IPS-18a (cell line): ENCODE data around the gene NGEF.

Source experiments
- H3K27ac ChIP-seq: one replicate; pipeline ENCODE4 v1.5.1; 2013; ENCODE audit warnings: low read length
- H3K27me3 ChIP-seq: one replicate; pipeline ENCODE4 v1.6.1; 2013; ENCODE audit warnings: mild to moderate bottlenecking, low read length; ENCODE audit not compliant: control insufficient read depth, insufficient read depth
- H3K36me3 ChIP-seq: one replicate; pipeline ENCODE4 v1.6.1; 2013; ENCODE audit warnings: low read depth, low read length; ENCODE audit not compliant: control insufficient read depth
- H3K4me1 ChIP-seq: one replicate; pipeline ENCODE4 v1.6.1; 2013; ENCODE audit warnings: low read depth, low read length; ENCODE audit not compliant: control insufficient read depth
- H3K4me3 ChIP-seq: one replicate; pipeline ENCODE4 v1.5.1; 2013; ENCODE audit warnings: low read length
- H3K9ac ChIP-seq: one replicate; pipeline ENCODE4 v1.6.1; 2013; ENCODE audit warnings: mild to moderate bottlenecking, low read length, moderate library complexity
- H3K9me3 ChIP-seq: one replicate; pipeline ENCODE4 v1.6.1; 2013; ENCODE audit warnings: low read depth, low read length; ENCODE audit not compliant: control insufficient read depth

NGEF gene

DNA sequence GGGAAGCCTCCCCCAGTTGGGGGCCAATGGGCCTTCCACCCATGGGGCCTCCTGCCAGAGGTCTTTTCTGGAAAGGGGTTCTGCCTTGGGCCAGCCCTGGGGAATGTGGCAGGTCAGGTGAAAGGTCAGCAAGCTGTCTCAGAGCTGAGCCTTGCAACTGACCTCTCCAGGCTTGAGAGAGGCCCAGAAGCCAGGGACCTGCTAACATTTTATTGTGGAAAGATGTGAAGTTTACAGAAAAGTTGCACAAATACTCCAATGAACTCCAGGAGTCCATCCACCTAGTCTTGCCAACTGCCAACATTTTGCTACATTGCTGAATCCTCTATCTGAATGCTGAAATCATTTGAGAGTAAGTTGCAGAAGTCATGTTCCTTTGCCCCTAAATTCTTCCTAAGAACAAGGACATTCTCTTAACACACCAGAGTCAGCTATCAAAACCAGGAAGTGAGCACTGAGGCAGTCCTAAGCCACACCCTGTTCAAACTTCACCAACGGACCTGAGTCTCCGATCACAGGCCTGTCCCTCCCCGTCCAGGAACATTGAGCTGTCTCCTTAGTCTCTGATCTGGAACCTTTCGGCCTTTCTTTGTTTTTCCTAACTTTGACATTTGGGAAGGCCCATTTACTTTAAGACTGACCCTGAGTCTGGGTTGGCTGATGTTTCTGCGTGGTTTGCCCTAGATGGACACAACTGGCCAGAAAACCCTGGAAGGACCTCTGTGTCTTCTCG is 139.0 kb downstream of the NGEF start:
- H3K27ac ChIP-seq = no peak overlapping the region
- no peaks in the 10 kb centered on the region for H3K36me3 ChIP-seq
- H3K4me3 ChIP-seq = no peak overlapping the region
- peaks cover 33% of the 10 kb centered on the region for H3K27me3 ChIP-seq
- no peak overlapping the region for H3K9ac ChIP-seq
- H3K9me3 ChIP-seq = no peaks in the 10 kb centered on the region
- no peaks in the 10 kb centered on the region for H3K4me1 ChIP-seq

DNA sequence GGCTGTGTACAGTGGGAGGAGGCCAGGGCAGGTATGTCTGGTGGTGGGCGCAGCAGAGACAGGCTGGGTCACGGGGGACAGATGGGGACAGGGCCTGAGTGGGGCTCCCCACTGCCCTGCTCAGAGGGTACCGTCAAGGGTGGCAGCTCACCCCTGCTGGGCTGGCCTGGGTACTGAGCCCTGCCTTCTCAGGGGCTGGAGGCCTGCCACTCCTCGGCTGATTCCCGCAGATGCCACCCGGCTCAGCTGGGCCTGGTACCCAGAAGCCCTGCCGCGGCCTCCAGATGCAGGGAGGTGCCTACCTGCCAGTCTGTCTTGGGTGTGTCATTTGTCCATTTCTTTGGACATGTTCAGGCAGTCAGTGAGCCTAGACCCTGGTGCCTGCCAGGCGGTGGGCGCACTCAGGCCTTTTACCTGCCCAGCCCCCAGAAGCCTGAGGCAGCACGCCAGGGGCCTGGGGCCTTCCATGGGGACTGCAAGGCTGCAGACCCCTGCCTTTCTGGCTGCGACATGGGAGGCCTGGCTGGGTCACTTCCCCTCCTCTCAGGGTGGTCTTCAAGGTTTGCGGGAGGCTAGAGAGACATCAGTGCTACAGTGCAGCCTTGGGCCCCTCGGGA is 139.7 kb downstream of the NGEF start:
- no peaks in the 10 kb centered on the region for H3K36me3 ChIP-seq
- H3K9me3 ChIP-seq = no peaks in the 10 kb centered on the region

DNA sequence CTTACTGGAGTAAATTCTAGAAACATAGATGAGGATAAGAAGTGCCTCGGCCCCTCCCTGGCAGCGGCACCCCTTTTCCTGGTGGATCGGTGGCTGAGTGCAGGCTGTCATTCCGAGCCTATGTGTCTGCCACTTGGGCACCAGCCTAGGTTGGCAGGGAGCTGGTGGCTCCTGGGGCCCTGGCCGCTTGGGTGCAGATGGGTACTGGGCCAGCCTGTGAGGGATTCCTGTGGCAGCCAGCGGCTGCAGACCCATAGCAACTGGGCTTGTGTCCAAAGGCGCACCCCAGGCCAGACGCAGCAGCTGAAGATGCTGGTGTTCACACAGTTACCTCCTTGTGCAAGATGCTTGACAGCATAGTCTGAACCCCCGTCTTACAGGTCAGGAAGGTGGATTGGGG is 140.2 kb downstream of the NGEF start:
- no peaks in the 10 kb centered on the region for H3K36me3 ChIP-seq
- H3K4me1 ChIP-seq = no peaks in the 10 kb centered on the region
- no peak overlapping the region for H3K9ac ChIP-seq
- H3K27ac ChIP-seq = no peak overlapping the region
- no peak overlapping the region for H3K4me3 ChIP-seq
- no peaks in the 10 kb centered on the region for H3K9me3 ChIP-seq
- peaks cover 26% of the 10 kb centered on the region for H3K27me3 ChIP-seq

More for the DNA sequence above, 139.7 kb downstream of the NGEF start:
- Histone ChIP-seq H3K27me3 (peaks cover 32% of the 10 kb centered on the region), H3K9ac (no peak overlapping the region), H3K27ac (no peak overlapping the region), H3K4me3 (no peak overlapping the region), H3K4me1 (no peaks in the 10 kb centered on the region)

DNA sequence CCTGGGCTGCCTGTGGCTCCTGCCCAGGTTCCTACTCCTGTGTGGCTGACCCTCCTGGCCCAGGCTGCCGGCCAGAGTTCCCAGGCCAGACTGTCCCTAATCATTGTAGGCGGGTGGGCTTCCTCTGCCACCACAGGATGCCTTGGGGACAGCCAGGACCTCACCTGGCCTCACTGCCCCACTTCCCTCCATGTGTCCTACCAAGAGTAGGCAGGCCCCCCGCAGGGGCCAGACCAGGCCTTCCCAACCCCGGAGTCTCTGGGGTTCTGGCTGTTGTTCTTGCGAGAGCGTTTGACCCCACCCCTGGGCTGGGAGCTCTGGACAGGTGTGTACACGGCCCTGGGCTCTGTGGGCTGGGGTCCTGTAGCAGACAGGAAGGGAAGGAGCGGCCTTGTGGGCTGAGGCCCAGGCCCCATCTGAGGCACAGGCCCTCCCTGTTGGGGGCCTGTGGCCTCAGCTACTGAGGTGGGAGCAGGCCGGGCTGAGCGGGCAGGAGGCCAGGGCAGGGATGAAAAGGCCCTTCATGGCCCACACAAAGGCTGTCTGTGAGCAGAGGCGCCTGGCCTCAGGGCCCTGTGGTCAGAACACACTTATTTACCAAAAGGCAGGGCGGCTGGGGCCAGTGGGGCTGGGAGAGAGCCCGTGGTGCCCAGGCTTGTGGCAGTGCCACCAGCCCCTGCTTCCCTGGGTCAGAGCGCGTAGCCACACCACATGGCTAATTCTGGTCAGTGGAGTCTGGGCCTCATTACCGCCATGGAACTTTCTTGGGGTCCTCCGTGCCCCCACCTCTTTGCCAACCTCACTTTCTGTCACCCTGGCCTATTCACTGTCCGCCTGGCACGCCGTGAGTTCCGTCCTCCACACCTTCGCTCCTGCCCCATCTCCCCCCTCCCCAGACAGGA is 141.0 kb downstream of the NGEF start:
- peaks cover 19% of the 10 kb centered on the region for H3K27me3 ChIP-seq
- no peaks in the 10 kb centered on the region for H3K9me3 ChIP-seq
- H3K36me3 ChIP-seq = no peaks in the 10 kb centered on the region
- no peak overlapping the region for H3K9ac ChIP-seq
- no peak overlapping the region for H3K4me3 ChIP-seq
- H3K4me1 ChIP-seq = no peaks in the 10 kb centered on the region
- no peak overlapping the region for H3K27ac ChIP-seq

DNA sequence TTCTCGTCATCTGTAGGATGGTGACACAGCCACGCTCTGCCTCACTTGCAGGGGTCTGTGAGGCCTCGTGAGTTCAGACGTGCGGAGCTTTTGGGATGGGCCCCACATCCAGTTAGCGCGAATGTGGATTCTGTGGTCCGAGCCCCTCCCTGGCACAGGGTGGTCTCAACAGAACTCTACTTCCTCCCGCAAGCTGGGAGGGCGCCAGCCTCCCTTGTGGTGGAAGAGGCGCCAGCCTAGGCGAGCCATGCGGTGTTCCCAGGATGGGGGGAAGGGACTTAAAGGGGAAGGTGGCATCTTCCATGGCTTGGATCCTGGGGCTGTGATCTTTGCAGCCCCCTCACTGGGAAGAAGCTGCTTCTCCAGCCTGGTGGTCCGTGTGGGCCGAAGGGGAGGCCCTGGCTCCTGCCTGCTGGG is 141.6 kb downstream of the NGEF start:
- no peaks in the 10 kb centered on the region for H3K36me3 ChIP-seq
- no peak overlapping the region for H3K9ac ChIP-seq
- no peak overlapping the region for H3K4me3 ChIP-seq
- no peaks in the 10 kb centered on the region for H3K4me1 ChIP-seq
- H3K27ac ChIP-seq = no peak overlapping the region
- H3K27me3 ChIP-seq = peaks cover 12% of the 10 kb centered on the region
- no peaks in the 10 kb centered on the region for H3K9me3 ChIP-seq

DNA sequence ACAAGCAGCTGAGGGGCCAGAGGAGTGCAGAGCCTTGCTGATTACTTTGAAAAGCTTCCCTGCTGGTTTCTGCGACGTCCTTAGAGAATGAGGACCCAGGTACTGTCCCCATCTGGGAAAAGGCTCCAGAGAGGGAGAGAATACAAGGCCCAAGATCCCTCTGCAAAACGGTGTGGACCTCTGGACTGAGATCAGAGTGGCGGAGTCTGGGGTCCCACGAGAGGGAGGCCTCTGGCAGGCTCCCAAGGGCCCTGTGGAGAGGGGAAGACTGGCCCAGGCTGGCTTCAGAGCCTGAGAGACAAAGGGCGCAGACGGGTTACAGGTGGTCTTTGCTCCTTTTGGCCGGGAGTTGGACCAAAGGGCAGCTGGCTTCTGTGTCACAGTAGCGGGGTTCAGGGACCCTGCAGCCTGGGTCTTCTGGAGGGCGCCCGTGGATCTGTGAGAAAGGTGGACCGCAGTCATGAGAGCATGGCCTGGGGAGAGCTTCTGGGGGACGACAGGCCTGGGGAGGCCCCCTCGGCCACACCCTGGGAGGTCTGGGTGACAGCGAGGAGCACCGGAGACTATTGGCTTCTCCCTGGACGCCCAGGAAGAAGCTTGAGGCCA is 142.2 kb downstream of the NGEF start:
- H3K4me1 ChIP-seq = no peaks in the 10 kb centered on the region
- no peaks in the 10 kb centered on the region for H3K36me3 ChIP-seq
- H3K9me3 ChIP-seq = no peaks in the 10 kb centered on the region
- H3K27ac ChIP-seq = no peak overlapping the region
- peaks cover 8% of the 10 kb centered on the region for H3K27me3 ChIP-seq
- no peak overlapping the region for H3K4me3 ChIP-seq
- H3K9ac ChIP-seq = no peak overlapping the region

DNA sequence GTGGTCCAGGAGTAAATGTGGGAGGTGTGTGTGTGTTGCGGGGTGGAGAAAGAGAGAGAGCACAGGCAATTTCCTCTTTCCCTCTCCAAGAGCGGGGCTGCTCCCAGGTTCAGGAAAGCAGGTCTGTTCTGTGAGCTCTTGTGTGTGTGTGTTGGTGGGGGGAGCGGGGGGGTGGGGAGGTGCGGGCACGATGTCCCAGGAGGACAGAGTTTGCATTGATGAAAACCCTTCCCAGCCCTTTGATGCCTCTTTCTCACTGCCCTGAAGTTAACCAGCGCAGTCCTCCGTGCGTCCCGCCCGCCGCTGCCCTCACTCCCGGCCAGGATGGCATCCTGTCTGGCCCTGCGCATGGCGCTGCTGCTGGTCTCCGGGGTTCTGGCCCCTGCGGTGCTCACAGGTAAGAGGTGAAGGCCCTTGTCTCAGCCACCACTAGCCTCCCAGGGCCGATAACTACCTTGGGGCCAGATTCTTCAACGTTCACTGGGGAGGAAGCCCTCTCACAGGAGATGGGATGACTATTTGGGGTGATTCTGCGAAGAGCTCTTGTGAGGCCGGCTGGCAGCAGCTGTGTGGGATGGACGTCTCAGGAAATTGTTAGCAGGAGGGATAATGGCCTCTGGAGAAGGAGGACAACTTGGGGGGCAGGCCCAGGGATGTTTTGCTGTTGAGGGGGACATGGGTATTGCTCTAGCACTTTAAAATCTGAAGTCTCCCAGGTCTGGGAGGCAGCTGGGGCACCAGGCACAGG is 142.9 kb downstream of the NGEF start, which contains the start of gene SNORC:
TSS of gene SNORC (plus strand) at position 247 of the 748 bp plus-strand sequence. CDS start at position 325, 78 bp downstream.
- no peak within 1 kb of the TSS for H3K9ac ChIP-seq
- H3K9me3 ChIP-seq = no peaks in the 10 kb centered on the region
- H3K4me1 ChIP-seq = no peaks in the 10 kb centered on the region
- H3K27ac ChIP-seq = no peak within 1 kb of the TSS
- no peak within 1 kb of the TSS for H3K4me3 ChIP-seq
- peaks cover 2% of the 10 kb centered on the region for H3K27me3 ChIP-seq
- no peaks in the 10 kb centered on the region for H3K36me3 ChIP-seq

DNA sequence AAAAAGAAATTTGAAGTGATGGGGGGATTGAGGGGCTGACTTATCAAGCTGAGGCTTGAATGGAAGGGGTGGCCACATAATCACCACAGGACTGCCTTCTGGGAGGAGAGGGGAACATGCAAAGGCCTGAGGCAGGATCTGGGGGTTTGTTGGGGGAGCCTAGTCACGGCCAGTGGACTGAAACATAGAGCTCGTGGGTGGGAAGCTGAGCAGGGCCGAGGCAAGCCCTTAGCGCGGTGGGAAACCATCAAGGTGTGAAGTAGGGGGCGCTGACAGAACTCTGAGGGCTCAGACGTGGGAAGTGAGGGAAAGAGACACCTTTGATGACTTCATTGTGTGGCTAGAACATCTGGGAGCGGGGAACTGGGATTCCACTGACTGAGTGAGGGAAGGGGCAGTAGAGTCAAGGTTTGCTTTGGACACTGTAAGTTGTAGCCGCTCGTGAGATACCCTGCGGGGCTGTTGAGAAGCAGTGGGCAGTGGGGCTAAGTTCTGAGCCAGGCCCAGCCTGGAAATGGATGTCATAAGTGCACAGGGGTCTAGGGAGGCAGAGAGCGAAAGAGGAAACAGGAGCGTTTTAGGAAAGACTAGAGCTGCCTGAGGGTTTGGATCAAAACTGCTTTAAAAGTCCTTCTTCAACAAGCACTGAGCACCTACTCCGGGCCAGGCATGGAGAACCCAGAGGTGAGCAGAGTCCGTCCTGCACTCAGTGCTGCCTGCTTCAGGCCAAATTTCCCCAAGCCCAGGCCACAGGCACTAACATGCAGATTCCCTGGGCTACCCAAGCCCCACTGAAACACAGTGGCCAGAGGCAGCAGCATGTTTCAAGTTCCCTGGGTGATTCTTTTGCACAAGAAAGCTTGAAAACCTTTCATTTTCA is 143.7 kb downstream of the NGEF start:
- no peaks in the 10 kb centered on the region for H3K9me3 ChIP-seq
- no peak overlapping the region for H3K27ac ChIP-seq
- H3K9ac ChIP-seq = no peak overlapping the region
- H3K4me1 ChIP-seq = no peaks in the 10 kb centered on the region
- no peaks in the 10 kb centered on the region for H3K36me3 ChIP-seq
- H3K27me3 ChIP-seq = no peaks in the 10 kb centered on the region
- no peak overlapping the region for H3K4me3 ChIP-seq

DNA sequence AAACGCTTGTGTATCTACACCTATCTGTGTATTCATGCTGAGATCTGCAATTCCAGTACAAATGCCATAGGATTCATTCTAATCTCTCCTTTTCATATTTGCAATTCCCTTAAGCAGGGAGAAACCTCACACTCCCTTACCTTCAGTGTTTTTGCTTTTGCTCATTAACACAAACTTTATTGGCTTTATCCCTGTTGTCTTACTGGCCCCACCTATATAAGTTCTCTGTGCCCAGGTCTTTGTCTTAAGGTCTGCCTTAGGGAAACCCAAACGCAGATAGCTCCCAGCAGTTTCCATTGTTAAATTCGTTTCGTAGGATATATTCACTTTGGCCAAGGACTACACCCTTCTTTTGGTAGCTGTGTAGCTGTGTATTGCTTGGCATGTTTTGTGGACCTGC is 147.0 kb downstream of the NGEF start:
- Histone ChIP-seq H3K9me3 (no peaks in the 10 kb centered on the region), H3K36me3 (no peaks in the 10 kb centered on the region), H3K27me3 (no peaks in the 10 kb centered on the region), H3K27ac (no peak overlapping the region), H3K9ac (no peak overlapping the region), H3K4me1 (no peaks in the 10 kb centered on the region), H3K4me3 (no peak overlapping the region)

DNA sequence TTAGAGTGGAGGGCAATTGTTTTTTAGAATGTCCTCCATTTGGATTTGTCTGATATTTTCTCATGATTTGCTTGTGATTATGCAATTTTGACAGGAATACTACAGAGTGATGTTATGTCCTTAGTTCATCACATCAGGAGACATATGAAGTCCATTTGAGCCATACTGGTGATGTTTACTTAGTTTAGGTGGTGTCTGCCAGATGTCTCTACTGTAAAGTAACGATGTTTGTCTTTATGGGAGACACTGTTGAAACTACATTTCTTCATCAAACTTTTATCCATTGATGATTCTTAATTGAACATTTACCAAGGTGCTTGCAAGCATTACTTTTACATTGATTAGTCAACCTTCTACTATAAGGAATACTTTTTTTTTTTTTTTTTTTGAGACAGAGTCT is 147.9 kb downstream of the NGEF start:
- no peak overlapping the region for H3K4me3 ChIP-seq
- no peaks in the 10 kb centered on the region for H3K9me3 ChIP-seq
- H3K9ac ChIP-seq = no peak overlapping the region
- no peaks in the 10 kb centered on the region for H3K4me1 ChIP-seq
- no peak overlapping the region for H3K27ac ChIP-seq
- H3K36me3 ChIP-seq = no peaks in the 10 kb centered on the region
- H3K27me3 ChIP-seq = no peaks in the 10 kb centered on the region
